ENCODE results near the gene PER1.

The PER1 gene

GRCh38 chr17:8147141-8147804 is 4.9 kb downstream of the PER1 start:
- TF ChIP-seq, protein P1, sequence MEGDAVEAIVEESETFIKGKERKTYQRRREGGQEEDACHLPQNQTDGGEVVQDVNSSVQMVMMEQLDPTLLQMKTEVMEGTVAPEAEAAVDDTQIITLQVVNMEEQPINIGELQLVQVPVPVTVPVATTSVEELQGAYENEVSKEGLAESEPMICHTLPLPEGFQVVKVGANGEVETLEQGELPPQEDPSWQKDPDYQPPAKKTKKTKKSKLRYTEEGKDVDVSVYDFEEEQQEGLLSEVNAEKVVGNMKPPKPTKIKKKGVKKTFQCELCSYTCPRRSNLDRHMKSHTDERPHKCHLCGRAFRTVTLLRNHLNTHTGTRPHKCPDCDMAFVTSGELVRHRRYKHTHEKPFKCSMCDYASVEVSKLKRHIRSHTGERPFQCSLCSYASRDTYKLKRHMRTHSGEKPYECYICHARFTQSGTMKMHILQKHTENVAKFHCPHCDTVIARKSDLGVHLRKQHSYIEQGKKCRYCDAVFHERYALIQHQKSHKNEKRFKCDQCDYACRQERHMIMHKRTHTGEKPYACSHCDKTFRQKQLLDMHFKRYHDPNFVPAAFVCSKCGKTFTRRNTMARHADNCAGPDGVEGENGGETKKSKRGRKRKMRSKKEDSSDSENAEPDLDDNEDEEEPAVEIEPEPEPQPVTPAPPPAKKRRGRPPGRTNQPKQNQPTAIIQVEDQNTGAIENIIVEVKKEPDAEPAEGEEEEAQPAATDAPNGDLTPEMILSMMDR (IDR thresholded peaks at IDR 0.05; ENCODE audit: insufficient read depth, low read length, poor library complexity, severe bottlenecking): no peak

GRCh38 chr17:8146381-8147140 is 5.6 kb downstream of the PER1 start:
- no peaks in the 10 kb centered on the region for H3K27me3 ChIP-seq (replicated peaks; ENCODE audit: control insufficient read depth, insufficient read depth, low read length)
- no peak overlapping the region for H3K4me3 ChIP-seq (replicated peaks; ENCODE audit: low read depth, low read length)
- no peak for DNase-seq (ENCODE audit: extremely low read depth, insufficient read length)
- TF ChIP-seq, protein P1 (IDR thresholded peaks at IDR 0.05; ENCODE audit: insufficient read depth, low read length, poor library complexity, severe bottlenecking): no peak
- H3K36me3 ChIP-seq (ENCODE audit: control insufficient read depth, insufficient read depth, low read length): peaks cover 60% of the 10 kb centered on the region

More at GRCh38 chr17:8147141-8147804, 4.9 kb downstream of the PER1 start:
- no peak for DNase-seq (ENCODE audit: extremely low read depth, insufficient read length)
- Histone ChIP-seq H3K36me3 (ENCODE audit: control insufficient read depth, insufficient read depth, low read length) (peaks cover 57% of the 10 kb centered on the region), H3K27me3 (replicated peaks; ENCODE audit: control insufficient read depth, insufficient read depth, low read length) (no peaks in the 10 kb centered on the region), H3K4me3 (replicated peaks; ENCODE audit: low read depth, low read length) (no peak overlapping the region)

GRCh38 chr17:8145811-8146210 is 6.4 kb downstream of the PER1 start:
- no peak overlapping the region for H3K4me3 ChIP-seq (replicated peaks; ENCODE audit: low read depth, low read length)
- H3K36me3 ChIP-seq (ENCODE audit: control insufficient read depth, insufficient read depth, low read length): peaks cover 65% of the 10 kb centered on the region
- TF ChIP-seq, protein P1 (IDR thresholded peaks at IDR 0.05; ENCODE audit: insufficient read depth, low read length, poor library complexity, severe bottlenecking): no peak
- no peak for DNase-seq (ENCODE audit: extremely low read depth, insufficient read length)
- no peaks in the 10 kb centered on the region for H3K27me3 ChIP-seq (replicated peaks; ENCODE audit: control insufficient read depth, insufficient read depth, low read length)

DNA sequence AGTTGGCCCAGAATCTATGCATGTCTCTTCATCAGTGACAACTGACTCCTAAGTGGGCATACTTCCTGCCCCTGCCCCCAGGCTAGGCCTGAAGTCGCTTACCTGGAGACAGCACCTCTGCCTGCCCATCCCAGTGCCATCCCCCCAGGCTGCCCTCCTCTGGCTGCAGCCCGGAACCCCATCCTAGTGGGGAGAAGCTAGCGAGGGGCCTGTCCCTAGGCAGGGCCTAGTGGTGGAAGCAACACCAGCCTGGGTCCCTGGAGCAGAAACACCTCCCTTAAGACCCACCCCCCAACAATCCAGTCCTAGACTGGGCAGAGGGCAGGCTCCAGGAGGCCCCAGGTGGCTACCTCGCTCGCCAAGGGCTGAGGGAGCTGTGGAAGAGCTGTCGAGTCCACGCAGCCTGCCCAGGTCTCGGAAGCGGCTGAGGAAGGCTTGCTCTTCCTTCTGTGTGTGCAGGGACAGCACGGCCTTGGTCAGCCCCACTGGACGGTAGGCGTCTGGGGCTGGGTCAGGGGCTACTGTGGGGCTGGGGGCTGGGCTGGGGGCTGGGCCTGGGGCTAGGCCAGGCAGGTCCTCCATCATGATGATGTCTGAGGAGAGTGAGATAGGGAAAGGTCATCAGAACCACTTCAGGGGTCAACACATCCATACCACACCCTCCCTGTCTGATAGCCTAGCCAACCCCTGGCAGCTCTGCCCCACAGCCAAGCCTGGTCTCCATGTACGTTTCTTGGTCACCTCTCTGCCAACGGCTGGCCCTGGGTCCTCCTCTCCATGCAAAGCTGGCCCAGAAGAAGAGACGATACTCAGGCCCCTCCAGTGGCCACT is 7.6 kb downstream of the PER1 start:
- no peak overlapping the region for H3K4me3 ChIP-seq (replicated peaks; ENCODE audit: low read depth, low read length)
- TF ChIP-seq, protein P1 (IDR thresholded peaks at IDR 0.05; ENCODE audit: insufficient read depth, low read length, poor library complexity, severe bottlenecking): no peak
- H3K36me3 ChIP-seq (ENCODE audit: control insufficient read depth, insufficient read depth, low read length): peaks cover 65% of the 10 kb centered on the region
- no peaks in the 10 kb centered on the region for H3K27me3 ChIP-seq (replicated peaks; ENCODE audit: control insufficient read depth, insufficient read depth, low read length)
- no peak for DNase-seq (ENCODE audit: extremely low read depth, insufficient read length)

- no peak for DNase-seq (ENCODE audit: extremely low read depth, insufficient read length)
- TF ChIP-seq, protein P1 (IDR thresholded peaks at IDR 0.05; ENCODE audit: insufficient read depth, low read length, poor library complexity, severe bottlenecking): no peak
- no peaks in the 10 kb centered on the region for H3K27me3 ChIP-seq (replicated peaks; ENCODE audit: control insufficient read depth, insufficient read depth, low read length)
- peaks cover 62% of the 10 kb centered on the region for H3K36me3 ChIP-seq (ENCODE audit: control insufficient read depth, insufficient read depth, low read length)
- no peak overlapping the region for H3K4me3 ChIP-seq (replicated peaks; ENCODE audit: low read depth, low read length)
Observed at GRCh38 chr17:8143581-8144400, 8.4 kb downstream of the PER1 start.
